KOPT-K1 (cell line): ENCODE results near the gene HRG.
"Not testable (repeated sequence)": the region's sequence is repeated elsewhere in the genome, so short reads cannot be mapped to it uniquely, and the experiment has no call there.

Experiments
- H3K27ac ChIP-seq: fragments of 200-600 bp; sonication (generic); 2 replicates; pipeline ENCODE4 v1.5.1; 2016; ENCODE audit warnings: antibody characterized with exemption, mild to moderate bottlenecking, low read depth, low read length; ENCODE audit not compliant: poor library complexity, severe bottlenecking
- H3K36me3 ChIP-seq: fragments of 200-600 bp; sonication (generic); 2 replicates; pipeline ENCODE4 v1.5.1; 2017; ENCODE audit warnings: antibody characterized with exemption, mild to moderate bottlenecking, low read length, moderate library complexity; ENCODE audit not compliant: insufficient read depth
- H3K9me3 ChIP-seq: fragments of 200-600 bp; sonication (generic); 2 replicates; pipeline ENCODE4 v1.5.1; 2017; ENCODE audit warnings: antibody characterized with exemption, low read length, mild to moderate bottlenecking; ENCODE audit not compliant: insufficient read depth, poor library complexity, severe bottlenecking

Gene HRG

GRCh38 chr3:186628756-186629155 lies 37.1 kb upstream of the HRG start:
- no peaks in the 10 kb centered on the region for H3K9me3 ChIP-seq
- H3K27ac ChIP-seq, result no peak overlapping the region
- H3K36me3 ChIP-seq, result no peaks in the 10 kb centered on the region

DNA sequence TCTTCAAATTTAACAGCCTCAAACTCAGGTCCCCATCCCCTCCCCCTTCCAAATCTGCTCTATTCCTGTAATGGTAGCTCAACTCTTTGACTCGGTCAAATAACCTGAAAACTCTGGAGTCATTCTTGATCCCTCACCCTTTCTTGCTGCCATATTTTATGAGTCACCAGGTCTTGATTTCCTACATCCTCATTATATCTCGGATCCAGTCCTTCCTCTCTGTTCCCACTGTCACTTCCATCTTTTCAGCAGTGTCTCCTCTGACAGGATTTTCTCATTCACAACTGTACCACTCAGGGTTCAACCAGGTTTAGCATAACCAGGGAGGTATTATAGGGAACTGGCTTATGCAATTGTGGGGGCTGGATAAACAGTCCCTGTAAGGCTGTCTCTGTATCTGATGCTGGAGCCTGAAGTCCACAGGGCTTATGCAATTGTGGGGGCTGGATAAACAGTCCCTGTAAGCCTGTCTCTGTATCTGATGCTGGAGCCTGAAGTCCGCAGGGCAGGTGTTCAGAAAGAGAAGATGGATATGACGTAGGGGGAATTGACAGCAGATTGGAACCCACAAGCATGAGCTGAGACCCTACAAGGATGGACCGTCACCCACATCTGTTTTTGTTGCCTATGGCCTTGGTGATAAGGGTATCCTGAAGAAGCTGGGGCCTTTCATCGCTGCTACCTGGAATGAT lies 34.7 kb upstream of the HRG start:
- H3K27ac ChIP-seq, result no peak overlapping the region
- H3K9me3 ChIP-seq, result no peaks in the 10 kb centered on the region
- H3K36me3 ChIP-seq, result no peaks in the 10 kb centered on the region

- Histone ChIP-seq H3K9me3 (no peaks in the 10 kb centered on the region), H3K36me3 (no peaks in the 10 kb centered on the region), H3K27ac (no peak overlapping the region)
Measured at GRCh38 chr3:186633481-186633880, 32.3 kb upstream of the HRG start.

GRCh38 chr3:186634207-186634606 lies 31.6 kb upstream of the HRG start:
- not testable (repeated sequence) for H3K9me3 ChIP-seq, H3K36me3 ChIP-seq

GRCh38 chr3:186635532-186635931 lies 30.3 kb upstream of the HRG start:
- peaks cover 7% of the 10 kb centered on the region for H3K9me3 ChIP-seq
- H3K27ac ChIP-seq, result no peak overlapping the region
- H3K36me3 ChIP-seq, result no peaks in the 10 kb centered on the region

More at GRCh38 chr3:186634207-186634606, 31.6 kb upstream of the HRG start:
- not testable (repeated sequence) for H3K27ac ChIP-seq

GRCh38 chr3:186636536-186636935 lies 29.3 kb upstream of the HRG start:
- peaks cover 7% of the 10 kb centered on the region for H3K9me3 ChIP-seq
- no peaks in the 10 kb centered on the region for H3K36me3 ChIP-seq
- no peak overlapping the region for H3K27ac ChIP-seq

- H3K27ac ChIP-seq, result no peak overlapping the region
- H3K9me3 ChIP-seq, result peaks cover 7% of the 10 kb centered on the region
- H3K36me3 ChIP-seq, result no peaks in the 10 kb centered on the region
Measured at GRCh38 chr3:186637686-186638085, 28.1 kb upstream of the HRG start.

DNA sequence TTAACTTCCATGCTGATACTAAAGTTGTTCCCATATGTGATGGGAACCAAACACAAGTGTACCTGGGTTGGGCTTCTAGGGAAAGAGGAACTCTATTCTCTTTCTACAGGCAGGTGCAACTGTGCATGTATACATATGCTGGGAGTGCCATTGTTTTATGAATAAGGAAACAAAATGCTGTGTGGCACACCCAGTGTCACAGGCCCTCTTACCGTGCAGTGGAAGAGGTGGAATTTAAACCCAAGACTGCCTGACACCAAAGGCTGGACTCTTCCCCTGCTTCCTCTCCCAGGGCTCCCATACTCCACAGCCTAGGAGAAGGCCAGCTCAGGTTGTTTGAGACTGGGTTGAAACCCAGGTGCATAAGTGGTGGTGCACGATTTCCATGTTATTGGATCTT lies 27.6 kb upstream of the HRG start:
- no peaks in the 10 kb centered on the region for H3K36me3 ChIP-seq
- H3K27ac ChIP-seq, result no peak overlapping the region
- peaks cover 7% of the 10 kb centered on the region for H3K9me3 ChIP-seq

DNA sequence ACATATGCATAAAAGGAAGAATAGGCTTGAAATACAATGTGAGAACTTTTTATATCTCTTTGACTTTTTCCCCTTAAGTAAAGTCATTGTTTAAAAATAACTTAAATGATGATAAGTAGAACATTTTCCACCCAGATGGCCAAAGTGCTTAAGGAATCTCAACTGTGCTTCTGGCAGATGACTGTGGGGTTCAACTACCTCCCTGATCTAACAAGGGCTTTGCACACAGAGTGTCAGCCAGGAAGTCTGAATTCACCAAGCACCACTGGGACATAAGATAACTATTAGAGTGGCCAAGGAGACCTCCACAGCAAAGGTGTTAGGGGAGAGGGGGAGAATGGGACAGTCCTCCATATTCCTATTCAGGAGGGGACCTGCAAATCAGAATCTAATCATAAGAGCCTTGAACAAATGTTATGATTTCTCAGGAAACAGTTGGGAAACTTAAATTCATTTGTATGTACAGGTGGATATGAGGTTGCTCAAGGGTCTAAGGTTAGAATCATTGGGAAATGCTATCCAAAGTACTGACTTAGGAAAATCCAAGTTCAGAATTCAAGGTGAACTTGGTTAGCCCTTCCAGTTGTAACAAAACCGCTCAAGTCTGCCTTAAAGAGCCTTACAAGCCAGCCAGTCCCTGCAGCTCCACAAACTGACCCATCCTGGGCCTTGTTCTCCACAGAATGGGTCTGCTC lies 25.9 kb upstream of the HRG start, which contains the start of gene FETUB:
FETUB (plus strand) TSS at position 622 of the 695 bp plus-strand sequence; CDS start at position 684, 62 bp downstream.
- H3K9me3 ChIP-seq, result peaks cover 7% of the 10 kb centered on the region
- no peak within 1 kb of the TSS for H3K27ac ChIP-seq

GRCh38 chr3:186640473-186640818 lies 25.4 kb upstream of the HRG start:
- H3K36me3 ChIP-seq, result no peaks in the 10 kb centered on the region
- peaks cover 7% of the 10 kb centered on the region for H3K9me3 ChIP-seq
- H3K27ac ChIP-seq, result no peak overlapping the region

More for the DNA sequence above, 25.9 kb upstream of the HRG start, which contains the start of gene FETUB:
- H3K36me3 ChIP-seq, result no peaks in the 10 kb centered on the region

- peaks cover 7% of the 10 kb centered on the region for H3K9me3 ChIP-seq
- H3K36me3 ChIP-seq, result no peaks in the 10 kb centered on the region
- no peak overlapping the region for H3K27ac ChIP-seq
Measured at GRCh38 chr3:186640929-186641328, 24.9 kb upstream of the HRG start.

- H3K36me3 ChIP-seq, result no peaks in the 10 kb centered on the region
- H3K27ac ChIP-seq, result no peak overlapping the region
- peaks cover 7% of the 10 kb centered on the region for H3K9me3 ChIP-seq
Measured at GRCh38 chr3:186642014-186642413, 23.8 kb upstream of the HRG start.

- Histone ChIP-seq H3K36me3 (no peaks in the 10 kb centered on the region), H3K27ac (no peak overlapping the region), H3K9me3 (peaks cover 7% of the 10 kb centered on the region)
Measured at GRCh38 chr3:186643493-186643892, 22.3 kb upstream of the HRG start.

- H3K27ac ChIP-seq, result no peak overlapping the region
- H3K9me3 ChIP-seq, result no peaks in the 10 kb centered on the region
Measured at GRCh38 chr3:186644683-186645082, 21.1 kb upstream of the HRG start.

GRCh38 chr3:186646106-186646505 lies 19.7 kb upstream of the HRG start:
- Histone ChIP-seq H3K36me3 (no peaks in the 10 kb centered on the region), H3K27ac (no peak overlapping the region), H3K9me3 (no peaks in the 10 kb centered on the region)

More at GRCh38 chr3:186644683-186645082, 21.1 kb upstream of the HRG start:
- H3K36me3 ChIP-seq, result no peaks in the 10 kb centered on the region

- H3K27ac ChIP-seq, result no peak overlapping the region
Measured at GRCh38 chr3:186646841-186647240, 19.0 kb upstream of the HRG start.

More at GRCh38 chr3:186646841-186647240, 19.0 kb upstream of the HRG start:
- Histone ChIP-seq H3K9me3 (no peaks in the 10 kb centered on the region), H3K36me3 (no peaks in the 10 kb centered on the region)
